ENCODE data around the gene ZC3H4.
A peak's percentile ranks its signal among the peaks of the same experiment; 100 is the strongest.

Gene ZC3H4

GRCh38 chr19:47132194-47132852, 18.7 kb upstream of the ZC3H4 start:
- no peak for DNase-seq

GRCh38 chr19:47130589-47131227, 17.1 kb upstream of the ZC3H4 start, which contains the start of gene SAE1:
Gene SAE1 (plus strand): TSS chr19:47130835. CDS start chr19:47130931, 96 bp downstream.
- peak; percentile 88 for DNase-seq

- DNase-seq: no peak
Measured at GRCh38 chr19:47130120-47130588, 16.6 kb upstream of the ZC3H4 start.

- DNase-seq: no peak
Measured at GRCh38 chr19:47129579-47129978, 16.0 kb upstream of the ZC3H4 start.

- DNase-seq: no peak
Measured at GRCh38 chr19:47125669-47125938, 12.0 kb upstream of the ZC3H4 start.

GRCh38 chr19:47124937-47125668, 11.5 kb upstream of the ZC3H4 start:
- no peak for DNase-seq

GRCh38 chr19:47123406-47123805, 9.8 kb upstream of the ZC3H4 start:
- no peak for DNase-seq

- DNase-seq: no peak
Measured at GRCh38 chr19:47122359-47123335, 9.1 kb upstream of the ZC3H4 start.

- no peak for DNase-seq
Measured at GRCh38 chr19:47120470-47121067, 7.0 kb upstream of the ZC3H4 start.

GRCh38 chr19:47113850-47114651, 475 bp upstream of the ZC3H4 start:
- no peak for DNase-seq

GRCh38 chr19:47112166-47112996, 1.2 kb downstream of the ZC3H4 start:
- DNase-seq: peak; percentile 87

GRCh38 chr19:47111682-47112165, 1.9 kb downstream of the ZC3H4 start:
- DNase-seq: no peak

- peak; percentile 47 for DNase-seq
Measured at GRCh38 chr19:47111006-47111621, 2.5 kb downstream of the ZC3H4 start.

- peak; percentile 61 for DNase-seq
Measured at GRCh38 chr19:47110521-47111005, 3.0 kb downstream of the ZC3H4 start.

- DNase-seq: peak; percentile 60
Measured at GRCh38 chr19:47109541-47110375, 3.8 kb downstream of the ZC3H4 start.

- no peak for DNase-seq
Measured at GRCh38 chr19:47109177-47109540, 4.4 kb downstream of the ZC3H4 start.

- DNase-seq: no peak
Measured at GRCh38 chr19:47107953-47108746, 5.4 kb downstream of the ZC3H4 start.
